Measurements from ENCODE around the gene ADARB1. TPM values are rescaled to one million over a fixed set of nuclear protein-coding genes. Genes with fewer than 3 reads are reported as not detected.
"Not testable (repeated sequence)": the region's sequence is repeated elsewhere in the genome, so short reads cannot be mapped to it uniquely, and the experiment has no call there.

ADARB1 gene
- total and polyA plus RNA-seq, 8 donors, result 23.8 to 53.4 (median 30.2) TPM

DNA sequence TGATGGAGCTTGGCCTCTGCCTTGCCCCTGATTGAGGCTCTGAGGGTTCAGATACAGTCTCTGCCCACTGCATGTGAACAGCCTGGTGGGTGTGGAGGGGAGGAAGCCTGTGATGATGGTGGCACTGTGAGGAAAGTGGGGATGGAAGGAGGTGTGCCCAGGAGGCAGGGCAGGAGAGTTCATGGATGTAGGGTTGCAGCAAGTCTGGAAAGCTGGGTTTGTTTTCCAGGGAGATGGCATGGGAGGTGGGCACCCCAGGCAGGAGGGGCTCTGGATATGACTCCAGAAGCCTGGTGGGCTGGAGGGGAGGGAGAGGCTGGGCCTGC is 63.2 kb downstream of the ADARB1 start:
- H3K36me3 ChIP-seq, result no peaks in the 10 kb centered on the region
- H3K9me3 ChIP-seq, result no peaks in the 10 kb centered on the region
- no peaks in the 10 kb centered on the region for H3K27me3 ChIP-seq
- DNase-seq (no peak), ATAC-seq (no peak)
- H3K27ac ChIP-seq, result no peak overlapping the region
- intact Hi-C loops (cut with DNase I), result no loop called here
- TF ChIP-seq, protein P1, sequence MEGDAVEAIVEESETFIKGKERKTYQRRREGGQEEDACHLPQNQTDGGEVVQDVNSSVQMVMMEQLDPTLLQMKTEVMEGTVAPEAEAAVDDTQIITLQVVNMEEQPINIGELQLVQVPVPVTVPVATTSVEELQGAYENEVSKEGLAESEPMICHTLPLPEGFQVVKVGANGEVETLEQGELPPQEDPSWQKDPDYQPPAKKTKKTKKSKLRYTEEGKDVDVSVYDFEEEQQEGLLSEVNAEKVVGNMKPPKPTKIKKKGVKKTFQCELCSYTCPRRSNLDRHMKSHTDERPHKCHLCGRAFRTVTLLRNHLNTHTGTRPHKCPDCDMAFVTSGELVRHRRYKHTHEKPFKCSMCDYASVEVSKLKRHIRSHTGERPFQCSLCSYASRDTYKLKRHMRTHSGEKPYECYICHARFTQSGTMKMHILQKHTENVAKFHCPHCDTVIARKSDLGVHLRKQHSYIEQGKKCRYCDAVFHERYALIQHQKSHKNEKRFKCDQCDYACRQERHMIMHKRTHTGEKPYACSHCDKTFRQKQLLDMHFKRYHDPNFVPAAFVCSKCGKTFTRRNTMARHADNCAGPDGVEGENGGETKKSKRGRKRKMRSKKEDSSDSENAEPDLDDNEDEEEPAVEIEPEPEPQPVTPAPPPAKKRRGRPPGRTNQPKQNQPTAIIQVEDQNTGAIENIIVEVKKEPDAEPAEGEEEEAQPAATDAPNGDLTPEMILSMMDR (IDR thresholded peaks at IDR 0.05), result no peak
- peaks cover 4 to 10% of the 10 kb centered on the region in 2 donors for H3K4me1 ChIP-seq
- H3K4me3 ChIP-seq, result no peak overlapping the region

DNA sequence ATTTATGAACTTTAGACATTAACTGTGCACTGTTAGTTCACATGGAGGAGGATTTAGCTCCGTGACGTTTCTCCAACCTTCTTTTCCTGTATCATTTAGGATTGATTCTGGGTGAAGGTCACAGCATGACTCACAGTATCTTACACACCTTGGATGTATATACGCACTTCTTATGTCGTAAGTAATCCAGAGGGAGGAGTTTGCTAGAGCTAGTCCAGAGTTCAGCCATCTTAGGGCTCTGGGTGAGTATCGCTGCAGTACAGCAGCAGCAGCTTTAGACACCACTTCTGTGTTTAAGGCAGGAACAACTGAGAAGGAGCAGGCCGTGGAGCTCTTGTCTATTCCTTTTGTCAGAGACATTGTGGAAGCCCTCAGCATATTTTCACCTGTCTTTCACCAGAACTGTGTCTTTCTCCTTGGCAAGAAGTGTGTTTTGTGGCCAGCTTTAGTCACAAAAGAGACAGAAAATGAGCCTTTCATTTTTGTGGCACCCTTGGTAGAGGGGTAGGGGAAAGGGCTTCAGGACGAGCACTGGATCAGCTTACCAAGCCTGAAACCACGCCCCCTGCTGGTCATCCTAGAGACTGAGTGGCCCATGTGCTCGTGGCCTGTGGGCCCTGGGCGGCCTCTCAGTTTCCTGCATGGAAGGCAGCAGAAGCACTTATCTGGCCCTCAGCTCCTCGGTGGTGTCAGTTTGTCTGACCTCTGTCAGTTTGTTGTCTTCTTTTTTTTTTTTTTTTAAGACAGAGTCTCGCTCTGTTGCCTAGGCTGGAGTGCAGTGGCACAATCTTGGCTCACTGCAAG is 64.0 kb downstream of the ADARB1 start:
- TF ChIP-seq, protein P1 (IDR thresholded peaks at IDR 0.05), result peak; percentile 76 to 78
- intact Hi-C loops (cut with DNase I), result no loop called here
- Histone ChIP-seq H3K4me1 (peaks cover 0 to 2% of the 10 kb centered on the region in 2 donors), H3K27ac (no peak overlapping the region), H3K36me3 (no peaks in the 10 kb centered on the region), H3K4me3 (no peak overlapping the region), H3K9me3 (no peaks in the 10 kb centered on the region), H3K27me3 (no peaks in the 10 kb centered on the region)
- peak in 2 of 4 donors; percentile 48 to 87 for DNase-seq
- ATAC-seq, result peak; percentile 51

DNA sequence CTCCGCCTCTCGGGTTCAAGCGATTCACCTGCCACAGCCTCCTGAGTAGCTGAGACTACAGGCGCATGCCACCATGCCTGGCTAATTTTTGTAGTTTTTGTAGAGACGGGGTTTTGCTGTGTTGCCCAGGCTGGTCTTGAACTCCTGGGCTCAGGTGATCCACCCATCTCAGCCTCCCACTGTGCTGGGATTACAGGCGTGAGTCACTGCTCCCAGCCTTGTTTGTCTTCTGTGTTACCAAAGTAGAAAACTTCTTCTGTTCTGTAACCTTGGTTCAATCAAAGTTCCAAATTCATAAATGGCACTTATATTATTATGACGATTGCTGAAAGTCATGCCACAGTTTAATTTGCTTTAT is 64.6 kb downstream of the ADARB1 start:
- intact Hi-C loops (cut with DNase I); H3K27ac ChIP-seq; H3K36me3 ChIP-seq; ATAC-seq; H3K4me1 ChIP-seq; H3K4me3 ChIP-seq; H3K9me3 ChIP-seq; H3K27me3 ChIP-seq; DNase-seq: not testable (repeated sequence)

DNA sequence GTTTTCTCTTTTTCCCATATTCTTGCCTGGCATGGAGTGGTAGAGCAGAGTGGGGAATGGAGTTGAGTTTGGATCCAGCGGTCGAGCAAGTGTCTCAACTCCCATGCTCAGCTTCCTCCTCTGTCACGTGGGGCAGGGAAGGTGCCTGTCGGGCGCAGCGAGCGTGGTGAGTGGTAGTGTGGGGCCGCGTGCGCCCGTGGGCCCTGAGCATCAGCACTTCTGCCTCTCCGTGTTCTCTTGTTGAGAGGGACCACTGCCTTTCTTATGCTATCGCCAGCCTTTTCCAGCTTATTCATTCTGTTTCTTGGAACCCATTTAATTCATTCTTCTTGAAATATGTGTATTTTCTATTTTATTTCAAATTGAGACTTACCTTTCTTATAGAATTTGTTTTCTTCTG is 65.1 kb downstream of the ADARB1 start:
- Histone ChIP-seq H3K27me3 (no peaks in the 10 kb centered on the region), H3K27ac (no peak overlapping the region), H3K9me3 (no peaks in the 10 kb centered on the region), H3K4me3 (no peak overlapping the region), H3K4me1 (no peaks in the 10 kb centered on the region), H3K36me3 (peaks cover 0 to under 1% of the 10 kb centered on the region in 2 donors)
- ATAC-seq (no peak), DNase-seq (no peak)
- intact Hi-C loops (cut with DNase I), result no loop called here
- TF ChIP-seq, protein P1 (IDR thresholded peaks at IDR 0.05), result no peak

DNA sequence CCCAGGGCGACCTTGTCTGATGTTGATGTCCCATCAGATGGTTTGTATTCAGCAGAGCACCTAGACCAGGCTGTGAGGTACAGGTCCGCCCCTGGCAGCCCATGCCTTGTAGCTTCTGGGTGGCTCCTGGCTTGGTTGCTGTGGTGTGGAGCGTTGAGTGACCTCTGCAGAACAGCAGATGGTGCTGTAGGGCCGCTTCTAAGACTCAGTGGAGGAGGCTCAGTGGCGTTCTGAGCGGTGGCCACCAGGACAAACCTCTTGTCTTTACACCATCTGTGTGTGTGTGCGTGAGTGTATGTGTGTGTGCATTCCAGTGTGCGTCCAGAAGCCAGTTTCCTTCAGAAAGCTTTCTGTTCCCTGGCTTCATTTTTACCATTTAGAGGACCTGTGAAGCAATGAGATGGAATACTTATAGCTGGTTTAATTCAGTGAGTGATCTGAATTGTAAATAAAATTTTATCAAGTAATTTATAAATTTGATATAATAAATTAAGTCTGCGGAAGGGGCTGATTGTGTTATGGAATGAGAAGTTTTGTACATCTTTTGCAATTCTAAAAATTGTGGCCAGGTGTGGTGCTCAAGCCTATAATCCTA is 66.1 kb downstream of the ADARB1 start:
- no peaks in the 10 kb centered on the region for H3K9me3 ChIP-seq
- DNase-seq, result peak in 3 of 4 donors; percentile 60 to 87 (median 79)
- no peaks in the 10 kb centered on the region for H3K4me1 ChIP-seq
- intact Hi-C loops (cut with DNase I), result loop anchor here in 1 of 2 donors (10.0 kb wide), 1 partner anchor 294 kb away; no protein-coding TSS in a partner anchor
- TF ChIP-seq, protein P1 (IDR thresholded peaks at IDR 0.05), result peak; percentile 73 to 78
- H3K27me3 ChIP-seq, result no peaks in the 10 kb centered on the region
- H3K36me3 ChIP-seq, result peaks cover 0 to 8% of the 10 kb centered on the region in 2 donors
- H3K27ac ChIP-seq, result no peak overlapping the region
- peak; percentile 93 for ATAC-seq
- no peak overlapping the region for H3K4me3 ChIP-seq

DNA sequence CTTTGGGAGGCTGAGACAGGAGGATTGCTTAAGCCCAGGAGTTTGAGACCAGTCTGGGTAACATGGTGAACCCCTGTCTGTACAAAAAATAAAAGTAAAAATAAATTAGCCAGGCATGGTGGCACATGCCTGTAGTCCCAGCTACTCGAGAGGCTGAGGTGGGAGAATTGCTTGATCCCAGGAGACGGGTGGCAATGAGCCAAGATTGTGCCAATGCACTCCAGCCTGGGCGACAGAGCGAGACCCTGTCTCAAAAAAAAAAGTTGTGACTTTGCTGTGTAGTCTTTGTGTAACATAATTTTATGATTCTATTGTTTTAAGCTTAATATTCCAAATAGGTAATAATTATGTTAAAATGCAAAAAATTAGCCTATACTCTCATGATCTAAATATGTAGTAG is 66.6 kb downstream of the ADARB1 start:
- H3K36me3 ChIP-seq, result peaks cover 0 to 11% of the 10 kb centered on the region in 2 donors
- DNase-seq, H3K4me1 ChIP-seq, H3K27me3 ChIP-seq, H3K27ac ChIP-seq, ATAC-seq, H3K9me3 ChIP-seq, H3K4me3 ChIP-seq: not testable (repeated sequence)
- intact Hi-C loops (cut with DNase I), result loop anchor here in 1 of 2 donors (10.0 kb wide), 1 partner anchor 294 kb away; no protein-coding TSS in a partner anchor

All from left lung (tissue), 10 donors.